HCT116 (cell line): ENCODE results near the gene UROS. TPM values are rescaled to one million over a fixed set of nuclear protein-coding genes. Genes with fewer than 3 reads are reported as not detected.

Experiments
- ATAC-seq: fragments of 200-7000 bp; cut with Tn5 transposase; 2 replicates; pipeline ENCODE4 v1.9.1; 2020; ENCODE audit warnings: mild to moderate bottlenecking, moderate library complexity
- BruUV-seq: library from RNA; stranded (reverse); fragments of 400-500 nt; replicated peaks from 2 replicates; lab custom pipeline; 2021; lab: Mats Ljungman, UMichigan
- CTCF ChIA-PET: fragments of 300-600 bp; sonication (Branson Sonifier 250); formaldehyde crosslinking; loops from one replicate; lab custom pipeline; 2021; ENCODE audit warnings: antibody characterized with exemption; lab: Charles Lee
- POLR2A ChIA-PET: fragments of 300-600, 350-600 bp; sonication (Branson Sonifier 250); formaldehyde crosslinking; loops from one replicate; lab custom pipeline; 2021; ENCODE audit warnings: antibody characterized with exemption; lab: Charles Lee
- RAD21 ChIA-PET, 2 experiments: fragments of 300-600 bp; sonication (Branson Sonifier 250); formaldehyde crosslinking; loops; one replicate each; lab custom pipeline; 2023; ENCODE audit warnings: low total read pairs in 2 of 2; ENCODE audit not compliant: uncharacterized antibody in 2 of 2, unreplicated experiment in 2 of 2, low non-redundant PET in 1 of 2; lab: Charles Lee
- DNase-seq: peaks from one replicate; pipeline ENCODE4 v3.0.0-alpha.2; 2010; ENCODE audit warnings: low read depth, low spot score
- H2AFZ ChIP-seq: fragments of 200-600 bp; shearing (Covaris generic), sonication (generic); 2 replicates; pipeline ENCODE4 v1.6.1; 2017; ENCODE audit warnings: low read depth, mixed run types, mixed read lengths, antibody characterized with exemption, low read length; ENCODE audit not compliant: poor library complexity, severe bottlenecking
- H3K27ac ChIP-seq: 2 replicates; pipeline ENCODE4 v1.5.1; 2012; ENCODE audit warnings: low read depth, low read length
- H3K27me3 ChIP-seq: fragments of 200-600 bp; sonication (generic); 2 replicates; pipeline ENCODE4 v1.6.1; 2016; ENCODE audit warnings: mixed run types, low read length, mixed read lengths; ENCODE audit not compliant: insufficient read depth
- H3K36me3 ChIP-seq, 2 experiments: fragments of 200-500 bp in 1 of 2; fragments of 200-600 bp in 1 of 2; sonication (Bioruptor generic) in 1 of 2; sonication (generic) in 1 of 2; 2 replicates each; pipeline versions ENCODE4 v1.5.1 to v1.6.1; 2014 to 2016; ENCODE audit warnings: low read length in 2 of 2, inconsistent platforms in 1 of 2, mixed read lengths in 1 of 2, mixed run types in 1 of 2; ENCODE audit not compliant: insufficient read depth in 2 of 2, control insufficient read depth in 1 of 2
- H3K4me1 ChIP-seq, 2 experiments: fragments of 200-600 bp in 1 of 2; sonication (generic) in 1 of 2; 2 replicates each; pipeline versions ENCODE4 v1.5.1 to v1.6.1; 2012 to 2017; ENCODE audit warnings: low read length in 2 of 2, inconsistent platforms in 1 of 2, mild to moderate bottlenecking in 1 of 2, mixed read lengths in 1 of 2, mixed run types in 1 of 2, moderate library complexity in 1 of 2; ENCODE audit not compliant: insufficient read depth in 2 of 2, control insufficient read depth in 1 of 2
- H3K4me2 ChIP-seq: fragments of 200-600 bp; sonication (generic); 2 replicates; pipeline ENCODE4 v1.6.1; 2017; ENCODE audit warnings: mixed run types, low read length, mixed read lengths
- H3K4me3 ChIP-seq, 2 experiments: fragments of 200-600 bp in 1 of 2; sonication (generic) in 1 of 2; replicated peaks in 1 of 2; 2 replicates each; pipeline ENCODE4 v1.5.1; 2011 to 2016; ENCODE audit warnings: low read length in 2 of 2, control low read depth in 1 of 2, low read depth in 1 of 2, mild to moderate bottlenecking in 1 of 2, mixed read lengths in 1 of 2, mixed run types in 1 of 2
- H3K79me2 ChIP-seq: fragments of 200-600 bp; sonication (generic); 2 replicates; pipeline ENCODE4 v1.6.1; 2017; ENCODE audit warnings: mild to moderate bottlenecking, mixed run types, low read length, moderate library complexity, mixed read lengths; ENCODE audit not compliant: insufficient read depth
- H3K9ac ChIP-seq: fragments of 200-600 bp; sonication (generic); 2 replicates; pipeline ENCODE4 v1.6.1; 2016; ENCODE audit warnings: low read length, mixed read lengths
- H3K9me2 ChIP-seq: fragments of 200-600 bp; sonication (generic), shearing (Covaris generic); 2 replicates; pipeline ENCODE4 v1.6.1; 2017; ENCODE audit warnings: mixed run types, mild to moderate bottlenecking, moderate library complexity; ENCODE audit not compliant: insufficient read depth
- H3K9me3 ChIP-seq, 2 experiments: fragments of 200-500 bp in 1 of 2; fragments of 200-600 bp in 1 of 2; sonication (Bioruptor generic) in 1 of 2; sonication (generic) in 1 of 2; 2 replicates each; pipeline ENCODE4 v1.6.1; 2014 to 2017; ENCODE audit warnings: low read length in 2 of 2, mixed read lengths in 2 of 2, inconsistent platforms in 1 of 2, low read depth in 1 of 2, mild to moderate bottlenecking in 1 of 2, mixed run types in 1 of 2, moderate library complexity in 1 of 2; ENCODE audit not compliant: control insufficient read depth in 1 of 2, insufficient read depth in 1 of 2
- H4K20me1 ChIP-seq: fragments of 200-600 bp; sonication (generic), shearing (Covaris generic); 2 replicates; pipeline ENCODE4 v1.6.1; 2017; ENCODE audit warnings: mixed run types, mild to moderate bottlenecking, moderate library complexity; ENCODE audit not compliant: insufficient read depth
- ATF3 ChIP-seq: IDR thresholded peaks from 2 replicates; pipeline ENCODE4 v1.6.1; 2012
- CBX3 ChIP-seq: IDR thresholded peaks from 2 replicates; pipeline ENCODE4 v1.6.1; 2012; ENCODE audit warnings: low read depth
- CEBPB ChIP-seq: IDR thresholded peaks from 2 replicates; pipeline ENCODE4 v1.6.1; 2012; ENCODE audit warnings: low read depth
- EGR1 ChIP-seq: IDR thresholded peaks from 2 replicates; pipeline ENCODE4 v1.6.1; 2012; ENCODE audit warnings: low read depth
- ELF1 ChIP-seq: IDR thresholded peaks from 2 replicates; pipeline ENCODE4 v1.6.1; 2012; ENCODE audit warnings: low read depth, borderline replicate concordance
- FOSL1 ChIP-seq: IDR thresholded peaks from 2 replicates; pipeline ENCODE4 v1.6.1; 2012; ENCODE audit warnings: low read depth
- JUND ChIP-seq: IDR thresholded peaks from 2 replicates; pipeline ENCODE4 v1.6.1; 2012
- POLR2AphosphoS5 ChIP-seq: IDR thresholded peaks from 2 replicates; pipeline ENCODE4 v1.6.1; 2011; ENCODE audit warnings: mild to moderate bottlenecking, low read depth, low read length, moderate library complexity
- RAD21 ChIP-seq: IDR thresholded peaks from 2 replicates; pipeline ENCODE4 v1.6.1; 2012; ENCODE audit warnings: low read depth, mild to moderate bottlenecking
- SIN3A ChIP-seq: IDR thresholded peaks from 2 replicates; pipeline ENCODE4 v1.6.1; 2012; ENCODE audit warnings: low read depth
- SP1 ChIP-seq: IDR thresholded peaks from 2 replicates; pipeline ENCODE4 v1.6.1; 2012; ENCODE audit warnings: low read depth
- SRF ChIP-seq: IDR thresholded peaks from 2 replicates; pipeline ENCODE4 v1.6.1; 2012; ENCODE audit warnings: low read depth
- TCF7L2 ChIP-seq: IDR thresholded peaks from 2 replicates; pipeline ENCODE4 v1.7.0; 2011; ENCODE audit warnings: borderline replicate concordance, inconsistent platforms; ENCODE audit not compliant: insufficient read depth, insufficient read length; ENCODE audit errors: extremely low read depth
- ZNF274 ChIP-seq: fragments of 200-500 bp; sonication (Bioruptor generic); IDR thresholded peaks from 2 replicates; pipeline ENCODE4 v1.6.1; 2014; ENCODE audit warnings: mild to moderate bottlenecking, low read depth, low read length, inconsistent platforms
- intact Hi-C: fragments of 100-400 bp; cut with micrococcal nuclease; formaldehyde crosslinking; loops from 2 replicates; pipeline ENCODE4 v1.10.0; 2022
- total RNA-seq: library from RNA; stranded (reverse); gene quantifications from one replicate; pipeline ENCODE4 v1.2.1, GENCODE V29; 2021; ENCODE audit not compliant: unreplicated experiment

The UROS gene
- total RNA-seq, 1 experiment from 2014 or later = 63.9 TPM

DNA sequence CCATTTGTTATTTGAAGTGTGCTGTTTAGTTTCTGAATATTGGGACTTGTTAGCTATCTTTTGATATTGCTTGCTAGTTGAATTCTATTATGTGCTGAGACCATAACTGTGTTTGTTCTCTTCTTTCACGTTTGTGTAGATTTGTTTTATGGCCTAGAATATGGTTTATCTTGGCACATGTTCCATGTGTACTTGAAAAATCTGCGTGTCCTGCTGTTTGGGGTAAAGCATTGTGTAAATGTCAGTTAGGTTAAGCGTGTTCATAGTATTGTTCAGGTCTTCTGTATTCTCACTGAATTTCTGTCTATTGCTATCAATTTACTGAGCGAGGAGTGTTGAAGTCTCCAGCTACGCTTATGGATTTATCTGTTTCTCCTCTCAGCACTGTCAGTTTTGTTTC, 66.9 kb downstream of the UROS start:
- Histone ChIP-seq H3K4me3 (no peak overlapping the region), H3K4me1 (no peaks in the 10 kb centered on the region), H4K20me1 (peaks cover 5% of the 10 kb centered on the region; the same call in 1 of the 2 replicates), H3K27ac (no peak overlapping the region), H3K9me3 (no peaks in the 10 kb centered on the region), H3K79me2 (peaks cover 17% of the 10 kb centered on the region; the same call in 1 of the 2 replicates), H3K9ac (no peak overlapping the region), H3K36me3 (peaks cover 59 to 73% of the 10 kb centered on the region in 2 experiments), H3K4me2 (no peak overlapping the region), H2AFZ (no peak overlapping the region), H3K9me2 (no peaks in the 10 kb centered on the region), H3K27me3 (no peaks in the 10 kb centered on the region)
- TF ChIP-seq JUND = no peak
- TF ChIP-seq CEBPB = no peak
- TF ChIP-seq SRF = no peak
- TF ChIP-seq ZNF274 = no peak
- TF ChIP-seq ATF3 = no peak
- no peak for TF ChIP-seq EGR1
- TF ChIP-seq CBX3 = no peak
- no peak for TF ChIP-seq FOSL1
- no peak for TF ChIP-seq RAD21
- TF ChIP-seq TCF7L2 = no peak
- TF ChIP-seq SP1 = no peak
- no peak for TF ChIP-seq ELF1
- TF ChIP-seq SIN3A = no peak
- BruUV-seq = no TSS peak
- DNase-seq (no peak), ATAC-seq (no peak)
- CTCF ChIA-PET = no interaction called here
- RAD21 ChIA-PET = no interaction called here
- POLR2A ChIA-PET = no interaction called here
- intact Hi-C loops = no loop called here

GRCh38 chr10:125747417-125747816, 75.6 kb downstream of the UROS start:
- DNase-seq = no peak
- H3K27ac ChIP-seq = no peak overlapping the region
- no peaks in the 10 kb centered on the region for H3K4me1 ChIP-seq
- no peaks in the 10 kb centered on the region; the same call in 1 of the 2 replicates for H3K79me2 ChIP-seq
- H4K20me1 ChIP-seq = 0 out of 2 replicates have a peak, but pooled peaks cover 5% of the 10 kb centered on the region
- POLR2A ChIA-PET = no interaction called here
- H3K36me3 ChIP-seq = peaks cover 59 to 64% of the 10 kb centered on the region in 2 experiments; a peak in 3 of 4 replicates
- intact Hi-C loops = no loop called here
- H3K27me3 ChIP-seq = no peaks in the 10 kb centered on the region
- H3K4me2 ChIP-seq = no peak overlapping the region
- TF ChIP-seq EGR1 = no peak
- TF ChIP-seq POLR2AphosphoS5 = 0 out of 2 replicates have a peak, but pooled peaks have one; percentile 8
- TF ChIP-seq, all 23 proteins: peak for 1
- Histone ChIP-seq H3K9me3 (no peaks in the 10 kb centered on the region), H3K4me3 (no peak overlapping the region), H3K9ac (no peak overlapping the region), H3K9me2 (no peaks in the 10 kb centered on the region), H2AFZ (no peak overlapping the region)
- no TSS peak for BruUV-seq
- ChIA-PET RAD21 (no interaction called here), CTCF (no interaction called here)
- no peak for ATAC-seq
